IPS-15b (cell line): ENCODE measurements around the gene SLC27A4.
A peak's percentile ranks its signal among the peaks of the same experiment; 100 is the strongest.

Experiments used
- H3K27me3 ChIP-seq: one replicate; pipeline ENCODE4 v1.6.1; 2013; ENCODE audit warnings: low read length; ENCODE audit not compliant: control insufficient read depth, insufficient read depth
- H3K36me3 ChIP-seq: one replicate; pipeline ENCODE4 v1.6.1; 2013; ENCODE audit warnings: low read length; ENCODE audit not compliant: control insufficient read depth, insufficient read depth
- H3K4me1 ChIP-seq: one replicate; pipeline ENCODE4 v1.6.1; 2013; ENCODE audit warnings: mild to moderate bottlenecking, low read length; ENCODE audit not compliant: control insufficient read depth, insufficient read depth
- H3K4me3 ChIP-seq: one replicate; pipeline ENCODE4 v1.5.1; 2013; ENCODE audit warnings: low read depth, low read length
- H3K9ac ChIP-seq: one replicate; pipeline ENCODE4 v1.6.1; 2013; ENCODE audit warnings: low read depth, mild to moderate bottlenecking, low read length
- H3K9me3 ChIP-seq: one replicate; pipeline ENCODE4 v1.6.1; 2013; ENCODE audit warnings: mild to moderate bottlenecking, low read length; ENCODE audit not compliant: control insufficient read depth, insufficient read depth

Gene SLC27A4

GRCh38 chr9:128389395-128390149 lies 49.2 kb downstream of the SLC27A4 start:
- Histone ChIP-seq H3K4me1 (peaks cover 32% of the 10 kb centered on the region), H3K9me3 (no peaks in the 10 kb centered on the region), H3K27me3 (peaks cover 95% of the 10 kb centered on the region), H3K4me3 (no peak overlapping the region), H3K9ac (no peak overlapping the region), H3K36me3 (peaks cover 22% of the 10 kb centered on the region)

GRCh38 chr9:128390150-128390812 lies 50.0 kb downstream of the SLC27A4 start:
- H3K4me3 ChIP-seq, result no peak overlapping the region
- H3K9me3 ChIP-seq, result no peaks in the 10 kb centered on the region
- no peak overlapping the region for H3K9ac ChIP-seq
- H3K36me3 ChIP-seq, result peaks cover 22% of the 10 kb centered on the region
- H3K27me3 ChIP-seq, result peaks cover 95% of the 10 kb centered on the region
- peaks cover 28% of the 10 kb centered on the region for H3K4me1 ChIP-seq

- peaks cover 22% of the 10 kb centered on the region for H3K36me3 ChIP-seq
- no peaks in the 10 kb centered on the region for H3K9me3 ChIP-seq
- H3K27me3 ChIP-seq, result peaks cover 94% of the 10 kb centered on the region
- peak overlapping the region; percentile 39 for H3K4me3 ChIP-seq
- peaks cover 24% of the 10 kb centered on the region for H3K4me1 ChIP-seq
- H3K9ac ChIP-seq, result no peak overlapping the region
Measured at GRCh38 chr9:128390813-128391711, 50.7 kb downstream of the SLC27A4 start.

GRCh38 chr9:128391956-128392301 lies 51.6 kb downstream of the SLC27A4 start:
- Histone ChIP-seq H3K4me3 (peak overlapping the region; percentile 39), H3K36me3 (peaks cover 18% of the 10 kb centered on the region), H3K9me3 (no peaks in the 10 kb centered on the region), H3K27me3 (peaks cover 94% of the 10 kb centered on the region), H3K4me1 (peaks cover 25% of the 10 kb centered on the region), H3K9ac (peak overlapping the region; percentile 37)

GRCh38 chr9:128392302-128393144 lies 52.2 kb downstream of the SLC27A4 start:
- Histone ChIP-seq H3K36me3 (peaks cover 13% of the 10 kb centered on the region), H3K4me1 (peaks cover 28% of the 10 kb centered on the region), H3K9me3 (no peaks in the 10 kb centered on the region), H3K27me3 (peaks cover 94% of the 10 kb centered on the region), H3K9ac (no peak overlapping the region), H3K4me3 (peak overlapping the region; percentile 39)

- no peaks in the 10 kb centered on the region for H3K9me3 ChIP-seq
- H3K4me1 ChIP-seq, result peaks cover 32% of the 10 kb centered on the region
- H3K36me3 ChIP-seq, result peaks cover 7% of the 10 kb centered on the region
- H3K9ac ChIP-seq, result no peak overlapping the region
- peaks cover 94% of the 10 kb centered on the region for H3K27me3 ChIP-seq
- peak overlapping the region; percentile 39 for H3K4me3 ChIP-seq
Measured at GRCh38 chr9:128393145-128393775, 52.9 kb downstream of the SLC27A4 start.

- peak overlapping the region; percentile 30 for H3K4me3 ChIP-seq
- H3K36me3 ChIP-seq, result peaks cover 3% of the 10 kb centered on the region
- peaks cover 93% of the 10 kb centered on the region for H3K27me3 ChIP-seq
- H3K4me1 ChIP-seq, result peaks cover 32% of the 10 kb centered on the region
- no peaks in the 10 kb centered on the region for H3K9me3 ChIP-seq
- no peak overlapping the region for H3K9ac ChIP-seq
Measured at GRCh38 chr9:128393970-128394369, 53.6 kb downstream of the SLC27A4 start.

GRCh38 chr9:128394379-128395168 lies 54.2 kb downstream of the SLC27A4 start:
- Histone ChIP-seq H3K36me3 (no peaks in the 10 kb centered on the region), H3K4me1 (peaks cover 32% of the 10 kb centered on the region), H3K9me3 (no peaks in the 10 kb centered on the region), H3K4me3 (peak overlapping the region; percentile 13), H3K9ac (no peak overlapping the region), H3K27me3 (peaks cover 93% of the 10 kb centered on the region)

- H3K9ac ChIP-seq, result no peak overlapping the region
- no peaks in the 10 kb centered on the region for H3K9me3 ChIP-seq
- peak overlapping the region; percentile 30 for H3K4me3 ChIP-seq
- no peaks in the 10 kb centered on the region for H3K36me3 ChIP-seq
- H3K4me1 ChIP-seq, result peaks cover 17% of the 10 kb centered on the region
- peaks cover 91% of the 10 kb centered on the region for H3K27me3 ChIP-seq
Measured at GRCh38 chr9:128396970-128397613, 56.8 kb downstream of the SLC27A4 start.

- Histone ChIP-seq H3K27me3 (peaks cover 91% of the 10 kb centered on the region), H3K4me1 (peaks cover 17% of the 10 kb centered on the region), H3K36me3 (no peaks in the 10 kb centered on the region), H3K4me3 (peak overlapping the region; percentile 30), H3K9ac (no peak overlapping the region), H3K9me3 (no peaks in the 10 kb centered on the region)
Measured at GRCh38 chr9:128397831-128398230, 57.5 kb downstream of the SLC27A4 start.
